Inflammatory macrophage treated with lipopolysaccharide for 1 hour (primary cell): Measurements from ENCODE around the gene WHAMM.
"Not testable (repeated sequence)": the region's sequence is repeated elsewhere in the genome, so short reads cannot be mapped to it uniquely, and the experiment has no call there.

ENCODE experiments used
- DNase-seq, 2 donors: peaks; one replicate each; pipeline ENCODE4 v3.0.0-alpha.2; 2020 to 2022

Gene WHAMM, protein sequence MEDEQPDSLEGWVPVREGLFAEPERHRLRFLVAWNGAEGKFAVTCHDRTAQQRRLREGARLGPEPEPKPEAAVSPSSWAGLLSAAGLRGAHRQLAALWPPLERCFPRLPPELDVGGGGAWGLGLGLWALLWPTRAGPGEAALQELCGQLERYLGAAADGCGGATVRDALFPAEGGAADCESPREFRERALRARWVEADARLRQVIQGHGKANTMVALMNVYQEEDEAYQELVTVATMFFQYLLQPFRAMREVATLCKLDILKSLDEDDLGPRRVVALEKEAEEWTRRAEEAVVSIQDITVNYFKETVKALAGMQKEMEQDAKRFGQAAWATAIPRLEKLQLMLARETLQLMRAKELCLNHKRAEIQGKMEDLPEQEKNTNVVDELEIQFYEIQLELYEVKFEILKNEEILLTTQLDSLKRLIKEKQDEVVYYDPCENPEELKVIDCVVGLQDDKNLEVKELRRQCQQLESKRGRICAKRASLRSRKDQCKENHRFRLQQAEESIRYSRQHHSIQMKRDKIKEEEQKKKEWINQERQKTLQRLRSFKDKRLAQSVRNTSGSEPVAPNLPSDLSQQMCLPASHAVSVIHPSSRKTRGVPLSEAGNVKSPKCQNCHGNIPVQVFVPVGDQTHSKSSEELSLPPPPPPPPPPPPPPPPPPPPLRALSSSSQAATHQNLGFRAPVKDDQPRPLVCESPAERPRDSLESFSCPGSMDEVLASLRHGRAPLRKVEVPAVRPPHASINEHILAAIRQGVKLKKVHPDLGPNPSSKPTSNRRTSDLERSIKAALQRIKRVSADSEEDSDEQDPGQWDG

DNA sequence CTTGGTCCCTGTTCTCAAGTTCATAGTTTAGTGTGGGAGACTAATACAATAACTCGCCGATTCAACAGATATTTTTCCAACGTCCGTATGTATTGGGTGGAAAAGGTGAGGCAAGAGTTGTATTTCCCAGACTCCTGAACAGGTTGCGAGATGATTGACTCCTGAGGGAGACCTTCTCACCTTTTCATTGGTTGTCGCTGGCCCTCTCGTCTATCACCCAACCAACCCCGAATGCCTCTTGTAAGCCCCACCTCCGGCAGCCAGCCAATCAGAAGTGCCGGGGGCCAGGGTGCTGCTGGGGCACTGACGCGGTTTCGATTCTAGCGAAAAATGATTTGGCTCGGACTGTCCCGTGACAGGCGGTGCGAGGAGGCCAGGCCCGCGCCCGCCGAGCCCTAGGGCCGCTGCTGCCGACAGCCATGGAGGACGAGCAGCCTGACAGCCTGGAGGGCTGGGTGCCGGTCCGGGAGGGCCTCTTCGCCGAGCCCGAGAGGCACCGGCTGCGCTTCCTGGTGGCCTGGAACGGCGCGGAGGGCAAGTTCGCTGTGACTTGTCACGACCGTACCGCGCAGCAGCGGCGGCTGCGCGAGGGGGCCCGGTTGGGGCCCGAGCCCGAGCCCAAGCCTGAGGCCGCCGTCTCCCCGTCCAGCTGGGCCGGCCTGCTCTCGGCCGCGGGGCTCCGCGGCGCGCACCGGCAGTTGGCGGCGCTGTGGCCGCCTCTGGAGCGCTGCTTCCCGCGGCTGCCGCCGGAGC, at the start of gene WHAMM:
Gene WHAMM, plus strand, starts transcription at position 321 of the 753 bp plus-strand sequence. Its CDS starts 99 bp downstream, at position 420.
- DNase-seq, result peak; percentile 97 to 98

DNA sequence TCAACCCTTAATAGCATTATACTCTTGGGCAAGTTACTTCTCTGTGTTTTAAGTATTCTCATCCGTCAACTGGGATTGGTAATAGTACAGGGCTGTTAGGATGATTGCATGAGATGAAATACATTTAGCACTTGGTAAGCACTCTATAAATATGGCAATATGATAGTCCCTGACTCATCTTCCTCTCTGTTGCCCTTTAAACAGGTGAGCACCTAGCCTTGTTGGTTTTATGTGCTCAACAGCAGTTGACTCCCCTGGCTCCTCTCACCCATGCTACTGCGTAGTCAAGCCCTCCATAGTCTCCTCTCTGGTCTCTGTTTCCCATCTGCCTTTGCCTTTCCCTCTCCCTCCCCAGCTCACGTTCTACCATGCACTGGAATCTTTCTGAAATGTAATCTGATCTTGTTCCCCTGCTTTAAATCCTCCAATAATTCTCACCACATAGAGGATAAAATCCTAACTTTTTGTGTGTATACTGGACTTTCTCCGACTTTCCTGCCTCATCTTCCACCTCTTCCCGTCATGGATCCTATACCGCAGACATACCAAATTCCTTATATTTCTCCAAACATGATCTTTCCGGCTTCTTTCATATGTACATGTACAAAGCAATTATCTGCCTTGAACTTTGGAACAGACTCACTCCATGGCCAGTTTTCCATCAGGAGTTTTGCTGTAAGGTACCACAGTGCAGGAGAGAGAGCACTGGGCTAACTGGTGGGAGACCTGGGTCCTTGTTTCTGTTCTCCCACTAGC, 45.9 kb upstream of the WHAMM start:
- no peak for DNase-seq

DNA sequence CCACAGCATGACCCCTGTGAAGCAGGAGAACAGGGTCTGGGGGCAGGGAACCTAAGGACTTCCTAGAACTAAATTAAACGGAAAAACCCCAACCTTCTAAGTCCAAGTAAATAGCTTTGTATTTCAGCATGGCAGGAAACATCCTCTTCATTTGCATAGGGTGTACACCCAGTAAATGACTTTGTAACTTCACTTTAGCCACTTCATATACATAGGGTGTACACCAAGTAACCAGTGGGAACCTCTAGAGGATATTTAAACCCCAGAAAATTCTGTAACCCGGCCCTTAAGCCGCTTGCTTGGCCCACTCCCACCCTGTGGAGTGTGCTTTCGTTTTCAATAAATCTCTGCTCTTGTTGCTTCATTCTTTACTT, 45.3 kb upstream of the WHAMM start:
- no peak for DNase-seq

DNA sequence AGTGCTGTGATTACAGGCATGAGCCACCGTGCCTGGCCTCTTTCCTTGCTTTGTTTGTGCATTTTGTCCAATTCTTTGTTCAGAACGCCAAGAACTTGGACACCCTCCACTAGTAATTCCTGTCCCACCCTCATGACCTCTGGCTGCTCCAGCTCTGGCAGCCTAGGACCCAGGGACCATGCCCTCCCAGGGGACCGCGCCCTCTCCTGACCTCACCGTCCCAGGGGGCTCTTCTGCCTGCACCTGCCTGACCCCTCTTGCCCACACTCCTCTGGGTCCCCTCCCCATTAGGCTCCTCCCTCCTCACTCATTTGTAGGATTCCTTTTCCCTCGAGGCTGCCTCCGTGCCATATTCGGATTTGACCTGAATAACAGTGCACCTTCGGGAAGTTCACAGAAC, 44.7 kb upstream of the WHAMM start:
- no peak for DNase-seq

DNA sequence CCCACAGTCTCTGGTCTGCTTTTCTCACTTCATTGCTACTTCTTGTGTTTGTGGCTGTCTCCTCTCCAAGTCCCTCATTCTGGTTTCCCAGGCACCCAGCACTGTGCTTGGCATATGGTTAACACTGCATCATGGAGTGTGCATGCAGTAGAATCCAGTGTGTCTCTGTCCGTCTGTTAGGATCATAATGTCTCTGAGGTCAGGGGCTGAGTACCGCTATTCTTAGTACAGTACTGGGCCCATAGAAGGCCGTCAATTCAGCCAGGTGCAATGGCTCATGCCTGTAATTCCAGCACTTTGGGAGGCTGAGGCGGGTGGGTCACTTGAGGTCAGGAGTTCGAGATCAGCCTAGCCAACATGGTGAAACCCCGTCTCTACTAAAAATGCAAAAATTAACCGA, 43.2 kb upstream of the WHAMM start:
- DNase-seq, result not testable (repeated sequence)

DNA sequence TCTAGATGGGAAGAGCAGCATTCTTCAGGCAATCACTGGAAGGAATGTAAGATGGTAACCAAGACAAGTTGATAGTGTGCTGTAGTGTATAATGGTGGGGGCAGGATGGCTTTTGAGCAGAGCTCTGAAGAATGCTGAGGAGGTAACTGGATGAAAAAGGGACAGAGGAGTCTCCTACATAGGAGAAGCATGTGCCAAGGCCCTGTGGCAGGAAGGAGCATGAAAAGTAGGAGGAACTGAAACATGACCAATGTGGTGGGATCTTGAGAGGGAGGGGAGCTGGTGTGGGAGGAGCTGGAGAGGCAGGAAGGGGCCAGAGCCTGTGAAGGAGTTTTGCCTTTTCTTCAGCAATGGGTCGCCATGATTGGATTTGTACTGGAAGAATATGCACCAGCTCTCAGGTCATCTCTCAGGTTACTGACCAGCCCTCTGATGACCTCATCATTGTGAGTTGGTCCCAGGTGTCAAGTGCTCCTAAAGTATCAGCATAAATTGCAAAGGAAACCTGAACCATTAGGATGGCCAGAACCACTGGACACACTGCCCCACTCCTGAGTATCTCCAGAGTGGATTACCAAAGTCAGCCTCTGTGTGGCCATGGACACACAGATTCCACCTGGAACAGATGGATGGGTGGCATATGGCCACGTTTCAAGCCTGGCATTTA, 42.1 kb upstream of the WHAMM start:
- DNase-seq, result no peak

DNA sequence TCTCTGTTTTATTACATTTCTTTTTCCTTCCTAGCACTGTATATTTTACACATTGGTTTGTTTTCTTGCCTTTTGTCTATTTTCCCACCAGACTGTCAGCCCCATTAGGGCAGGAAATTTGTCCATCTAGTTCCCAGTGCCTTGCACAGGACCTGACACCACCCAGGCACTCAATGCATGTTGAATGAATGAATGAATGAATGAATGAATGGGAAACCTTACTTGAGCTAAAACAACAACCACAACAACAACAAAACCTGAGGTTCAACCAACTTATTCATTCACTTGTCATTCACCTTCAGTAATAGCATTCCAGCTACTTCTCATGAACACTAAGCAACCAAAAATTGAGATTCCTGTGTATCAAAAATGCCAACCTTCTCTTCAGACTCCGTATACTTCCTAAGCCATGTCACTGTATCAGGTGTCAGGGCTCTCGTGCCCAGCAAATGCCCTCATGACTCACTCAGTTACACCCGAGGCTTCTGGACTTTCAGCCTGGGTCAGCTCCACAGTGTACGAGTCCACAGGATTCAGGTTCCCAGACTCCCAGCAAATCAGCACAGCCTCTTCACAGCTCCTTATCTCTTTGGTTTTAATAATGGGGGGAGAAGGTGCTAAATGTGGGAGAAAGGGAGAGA, 40.9 kb upstream of the WHAMM start:
- DNase-seq, result no peak

DNA sequence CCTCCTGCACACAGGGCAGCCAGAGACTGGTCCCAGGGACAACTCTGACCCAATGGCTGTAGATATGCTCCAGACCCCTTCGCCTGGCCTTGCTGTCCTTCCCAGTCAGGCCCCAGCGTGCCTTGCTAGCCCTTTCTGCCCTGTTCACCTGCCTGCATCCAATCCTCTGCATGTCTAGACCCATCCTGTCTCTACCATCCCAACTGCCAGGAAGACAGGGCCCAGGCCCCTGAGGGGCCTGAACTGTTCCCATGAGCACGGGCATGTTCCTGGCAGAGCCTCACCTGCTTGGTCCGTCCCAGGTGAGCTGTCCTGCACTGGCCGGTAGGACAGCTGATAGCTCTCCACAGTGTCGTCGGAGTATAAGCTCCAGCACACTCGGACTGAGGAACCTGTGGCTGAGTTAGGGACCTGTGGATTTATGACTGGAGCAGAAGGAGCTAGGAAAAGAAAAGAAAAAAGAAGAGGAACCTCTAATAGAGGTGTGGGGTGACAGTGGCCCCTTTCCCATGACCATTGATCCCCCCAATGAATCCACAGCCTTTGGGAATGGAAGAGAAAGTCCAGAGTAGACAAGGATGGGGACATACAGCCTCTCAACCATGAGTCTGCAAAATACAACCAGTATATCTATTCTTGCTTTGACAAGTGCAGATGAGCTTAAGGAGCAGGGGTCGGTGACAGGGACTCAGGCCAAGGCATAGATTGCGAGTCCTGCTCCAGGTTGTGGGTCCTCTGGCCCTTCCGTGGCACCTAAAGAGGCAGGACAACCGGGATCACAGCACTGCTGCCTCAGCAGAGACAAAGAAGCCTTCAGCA, 37.4 kb upstream of the WHAMM start:
- DNase-seq, result no peak

DNA sequence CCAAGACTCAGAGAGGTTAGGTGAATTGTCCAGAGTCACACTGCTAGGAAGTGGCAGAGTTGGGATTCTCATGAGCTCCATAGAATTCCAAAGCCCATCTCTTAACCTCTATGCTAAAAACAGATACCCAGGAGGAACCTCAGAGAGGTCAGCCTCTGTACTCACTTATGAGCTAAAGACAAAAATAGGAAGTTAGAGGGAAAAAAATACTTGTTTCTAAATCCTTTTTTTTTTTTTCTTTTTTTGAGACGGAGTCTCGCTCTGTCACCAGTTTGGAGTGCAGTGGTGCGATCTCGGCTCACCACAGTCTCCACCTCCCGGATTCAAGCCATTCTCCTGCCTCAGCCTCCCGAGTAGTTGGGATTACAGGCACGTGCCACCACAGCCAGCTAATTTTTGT, 34.9 kb upstream of the WHAMM start:
- DNase-seq, result peak in 1 of 2 donors; percentile 20

DNA sequence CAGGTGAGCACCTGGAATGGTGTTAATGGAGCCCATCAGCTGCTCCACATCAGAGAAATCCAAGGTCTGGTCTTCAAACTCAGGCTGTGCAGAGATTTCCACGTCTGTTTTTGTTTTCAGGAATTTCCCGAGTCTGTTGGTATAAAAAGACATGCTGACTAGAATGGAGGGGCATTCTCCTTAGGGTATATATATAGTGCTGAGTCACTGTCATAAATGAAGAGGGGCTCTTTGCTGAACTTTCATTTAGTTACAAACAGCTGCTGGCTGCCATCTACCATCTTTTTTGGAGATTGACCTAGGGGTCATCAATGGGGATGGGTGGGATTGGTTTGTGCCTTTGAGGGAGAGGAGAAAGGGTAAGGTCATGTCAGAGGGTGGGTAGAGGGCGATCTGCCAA, 30.7 kb upstream of the WHAMM start:
- no peak for DNase-seq

DNA sequence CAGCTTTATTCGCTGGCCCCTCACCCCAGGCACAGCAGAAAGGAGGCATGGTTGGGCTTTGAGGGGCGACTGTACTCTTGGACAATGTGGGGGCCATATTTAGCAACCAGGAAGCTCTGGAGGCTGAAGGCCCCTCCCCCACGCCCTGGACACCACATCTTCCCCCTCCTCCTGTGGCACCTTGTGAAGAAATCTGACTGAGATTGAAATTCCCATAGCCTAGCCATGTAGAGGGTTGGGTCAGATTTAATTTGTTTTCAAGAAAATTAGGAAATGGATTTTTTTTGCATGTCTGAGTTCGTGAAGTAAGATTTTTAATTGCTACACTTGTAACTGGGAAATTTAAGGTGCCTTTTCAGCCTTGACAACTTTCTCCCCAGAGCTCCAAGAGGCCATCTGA, 28.1 kb upstream of the WHAMM start:
- DNase-seq, result no peak

DNA sequence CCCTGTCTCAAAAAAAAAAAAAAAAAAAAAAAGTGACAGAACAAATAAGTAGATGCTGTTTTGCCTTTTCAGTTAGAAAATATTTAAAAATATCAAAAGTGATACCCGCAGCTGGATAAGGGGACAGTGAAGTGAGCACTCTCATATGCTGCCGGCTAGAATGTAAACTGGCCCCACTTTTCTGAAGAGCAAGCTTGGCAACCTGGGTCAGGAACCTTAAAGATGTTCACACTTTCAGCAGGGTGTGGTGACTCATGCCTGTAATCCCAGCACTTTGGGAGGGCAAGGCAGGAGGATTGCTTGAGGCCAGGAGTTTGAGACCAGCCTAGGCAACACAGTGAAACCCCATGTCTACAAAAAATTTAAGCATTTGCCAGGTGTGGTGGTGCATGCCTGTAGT, 20.9 kb upstream of the WHAMM start:
- DNase-seq, result no peak

DNA sequence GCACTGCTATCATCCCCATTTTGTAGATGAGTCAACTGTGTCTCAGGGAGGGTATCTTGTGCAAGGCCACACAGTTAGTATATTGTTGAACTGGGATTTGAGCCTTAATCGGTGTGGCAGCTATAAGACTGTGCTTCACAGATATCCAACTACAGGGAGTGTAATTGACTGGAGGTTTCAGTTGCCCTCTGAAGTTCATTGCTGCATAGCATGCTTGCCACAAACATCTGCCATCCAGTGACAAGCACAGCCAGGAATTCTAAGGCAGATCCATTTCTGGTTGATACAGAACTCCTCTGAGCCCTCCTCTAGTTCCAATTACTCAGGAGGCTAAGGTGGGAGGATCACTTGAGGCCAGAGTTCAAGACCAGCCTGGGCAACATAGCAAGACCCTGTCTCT, 19.9 kb upstream of the WHAMM start:
- no peak for DNase-seq

DNA sequence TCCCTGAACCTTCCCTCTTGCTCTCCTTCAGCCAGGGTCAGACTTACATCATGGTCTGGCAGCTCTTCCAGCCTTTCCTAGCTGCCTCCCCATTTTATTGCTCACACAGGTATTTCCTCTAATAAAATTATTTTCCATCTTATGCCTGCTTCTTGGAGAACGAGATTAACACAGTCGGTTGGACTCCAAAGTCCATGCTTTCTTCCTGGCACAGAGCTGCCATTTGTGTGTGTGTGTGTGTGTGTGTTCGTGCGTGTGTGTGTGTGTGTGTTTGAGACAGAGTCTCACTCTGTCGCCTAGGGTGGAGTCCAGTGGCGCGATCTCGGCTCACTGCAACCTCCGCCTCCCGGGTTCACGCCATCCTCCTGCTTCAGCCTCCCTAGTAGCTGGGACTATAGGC, 19.1 kb upstream of the WHAMM start:
- DNase-seq, result no peak

DNA sequence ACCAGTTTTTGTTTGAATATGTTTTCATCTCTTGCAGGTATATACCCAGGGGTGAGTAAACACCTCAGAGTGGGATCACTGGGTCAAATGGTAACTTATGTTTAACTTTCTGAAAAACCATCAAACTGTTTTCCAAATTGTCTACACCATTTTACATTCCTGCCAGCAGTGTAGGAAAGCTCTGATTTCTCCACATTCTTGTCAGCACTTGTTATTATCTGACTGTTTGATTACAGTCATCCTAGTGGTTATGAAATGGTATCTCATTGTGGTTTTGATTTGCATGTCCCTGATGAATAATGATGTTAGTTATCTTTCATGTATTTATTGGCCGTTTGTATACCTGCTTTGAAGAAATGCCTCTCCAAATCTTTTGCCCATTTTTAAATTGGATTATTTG, 17.4 kb upstream of the WHAMM start:
- DNase-seq, result no peak

DNA sequence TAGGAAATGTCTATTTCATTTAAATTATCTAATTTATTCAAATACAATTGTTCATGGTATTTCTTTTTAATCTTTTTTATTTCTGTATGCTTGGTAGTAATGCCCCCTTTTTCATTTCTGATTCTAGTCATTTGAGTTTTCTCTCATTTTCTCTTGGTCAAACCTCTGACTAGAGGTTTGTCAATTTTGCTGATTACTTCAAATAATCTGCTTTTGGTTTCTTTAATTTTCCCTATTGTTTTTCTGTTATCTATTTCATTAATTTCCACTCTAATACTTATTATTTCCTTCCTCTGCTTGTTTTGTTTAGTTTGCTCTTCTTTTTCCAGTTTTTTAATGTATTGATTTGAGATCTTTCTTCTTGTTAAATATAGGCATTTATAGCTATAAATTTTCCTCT, 15.7 kb upstream of the WHAMM start:
- no peak for DNase-seq

DNA sequence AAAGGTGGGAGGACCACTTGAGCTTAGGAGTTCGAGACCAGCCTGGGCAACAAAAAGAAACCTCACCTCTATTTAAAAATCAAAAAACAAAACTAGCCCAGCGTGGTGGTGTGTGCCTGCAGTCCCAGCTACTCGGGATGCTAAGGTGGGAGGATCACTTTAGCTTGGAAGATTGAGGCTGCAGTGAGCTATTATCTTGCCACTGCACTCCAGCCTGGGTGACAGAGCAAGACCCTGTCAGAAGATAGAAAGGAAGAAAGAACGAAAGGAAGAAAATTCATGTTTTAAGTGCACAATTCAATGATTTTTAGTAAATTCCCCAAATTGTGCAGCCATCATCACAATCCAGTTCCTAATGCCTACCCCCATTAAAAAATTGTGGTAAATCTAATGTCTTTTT, 11.3 kb upstream of the WHAMM start:
- no peak for DNase-seq

DNA sequence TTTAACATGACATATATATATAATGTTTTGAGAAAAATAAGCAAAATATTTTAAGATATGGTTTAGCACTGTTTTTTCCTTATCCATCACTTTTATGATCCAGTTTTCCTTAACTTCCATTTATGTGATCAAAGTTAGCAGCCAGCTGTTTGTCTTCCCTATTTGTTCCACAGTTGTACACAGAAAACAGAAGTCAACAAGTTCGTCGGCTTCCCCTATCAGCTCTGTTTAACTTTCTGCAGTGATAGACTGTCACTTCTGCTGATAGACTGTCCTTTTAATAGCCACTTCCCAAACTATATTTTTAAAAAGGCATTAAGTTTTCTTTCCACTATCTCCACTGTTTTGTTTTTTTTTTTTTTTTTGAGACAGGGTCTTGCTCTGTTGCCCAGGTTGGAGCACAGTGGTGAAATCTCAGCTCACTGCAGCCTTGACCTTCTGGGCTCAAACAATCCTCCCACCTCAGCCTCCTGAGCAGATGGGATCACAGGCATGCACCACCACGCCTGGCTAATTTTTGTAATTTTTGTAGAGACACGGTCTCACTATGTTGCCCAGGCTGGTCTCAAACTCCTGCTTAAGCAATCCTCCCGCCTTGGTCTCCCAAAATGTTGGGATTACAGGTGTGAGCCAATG, 10.8 kb upstream of the WHAMM start:
- DNase-seq, result peak in 1 of 2 donors; percentile 12

DNA sequence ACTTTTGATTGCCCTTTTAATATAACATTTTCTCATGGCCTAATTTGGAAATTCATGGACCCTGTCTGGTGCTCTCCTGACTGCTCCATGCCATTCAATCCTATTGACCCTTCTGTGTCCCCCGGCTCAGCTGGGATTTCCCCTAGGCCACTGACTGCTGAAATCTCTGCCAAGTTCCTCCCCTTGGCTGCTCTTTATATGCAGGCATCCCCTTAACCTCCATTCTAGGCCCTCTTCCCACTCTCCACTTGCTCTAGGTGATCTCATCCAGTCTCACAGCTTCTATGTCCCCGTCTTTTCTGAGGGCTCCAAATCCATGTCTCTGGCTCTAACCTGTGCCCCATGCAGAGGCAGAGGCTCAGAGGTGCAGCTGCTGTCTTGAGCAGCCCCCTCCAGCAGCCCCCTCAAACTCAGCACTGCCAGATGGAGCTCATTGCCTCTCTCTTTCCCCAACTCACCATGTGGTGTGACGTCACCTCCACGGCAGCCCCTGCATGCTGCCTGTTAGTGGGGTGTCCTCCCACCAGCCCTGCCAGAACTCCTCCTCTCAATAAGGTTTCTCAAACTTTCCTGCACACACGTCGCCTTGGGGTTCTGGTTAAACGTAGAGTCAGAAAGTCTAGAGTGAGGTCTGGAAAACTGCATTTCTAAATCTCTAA, 10.1 kb upstream of the WHAMM start:
- DNase-seq, result no peak

DNA sequence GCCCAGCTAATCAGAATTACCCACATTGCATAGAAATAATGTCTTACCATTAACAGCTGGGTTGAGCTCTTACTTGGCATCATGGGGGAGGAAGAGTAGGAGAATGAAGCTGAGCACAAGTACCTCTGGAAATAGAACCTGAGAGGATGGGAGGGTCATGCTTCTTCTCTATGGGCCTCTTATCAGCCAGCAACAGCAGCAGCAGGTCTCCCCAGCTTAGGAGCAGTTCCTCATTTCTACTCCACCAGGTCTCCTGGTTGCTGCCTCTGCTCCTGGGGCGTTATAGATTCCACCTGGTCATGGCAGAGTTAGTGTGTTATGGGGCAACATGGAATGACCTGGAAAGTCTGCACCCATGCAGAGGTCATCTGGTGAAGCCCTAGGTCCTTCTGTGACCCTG, 6.9 kb upstream of the WHAMM start:
- no peak for DNase-seq
